Activated T-helper 9 cell treated with anti-CD3 and anti-CD28 coated beads, Interleukin-2, amount 50 U/mL, for 16 hours (primary cell): ENCODE results near the gene C7orf25.
"Not testable (repeated sequence)": the region's sequence is repeated elsewhere in the genome, so short reads cannot be mapped to it uniquely, and the experiment has no call there.

ENCODE experiments used
- DNase-seq: peaks from one replicate; pipeline ENCODE4 v3.0.0-alpha.2; 2020; ENCODE audit warnings: low read depth

Gene C7orf25

GRCh38 chr7:42929449-42929848, 17.6 kb upstream of the C7orf25 start:
- no peak for DNase-seq

- DNase-seq = no peak
Observed at GRCh38 chr7:42928754-42929153, 16.9 kb upstream of the C7orf25 start.

- no peak for DNase-seq
Observed at GRCh38 chr7:42926204-42926603, 14.3 kb upstream of the C7orf25 start.

GRCh38 chr7:42925630-42926029, 13.8 kb upstream of the C7orf25 start:
- DNase-seq = no peak

GRCh38 chr7:42924223-42924838, 12.5 kb upstream of the C7orf25 start:
- DNase-seq = no peak

GRCh38 chr7:42922017-42922753, 10.3 kb upstream of the C7orf25 start:
- no peak for DNase-seq

- DNase-seq = no peak
Observed at GRCh38 chr7:42915356-42915755, 3.5 kb upstream of the C7orf25 start.

- no peak for DNase-seq
Observed at GRCh38 chr7:42914421-42915045, 2.7 kb upstream of the C7orf25 start.

GRCh38 chr7:42914009-42914408, 2.1 kb upstream of the C7orf25 start:
- no peak for DNase-seq

GRCh38 chr7:42913591-42913990, 1.7 kb upstream of the C7orf25 start:
- no peak for DNase-seq

GRCh38 chr7:42910306-42910705, 1.6 kb downstream of the C7orf25 start:
- DNase-seq = no peak

- DNase-seq = no peak
Observed at GRCh38 chr7:42907316-42907715, 4.6 kb downstream of the C7orf25 start.

- no peak for DNase-seq
Observed at GRCh38 chr7:42906181-42906580, 5.7 kb downstream of the C7orf25 start.

- no peak for DNase-seq
Observed at GRCh38 chr7:42902331-42902730, 9.5 kb downstream of the C7orf25 start.

GRCh38 chr7:42900842-42901241, 11.0 kb downstream of the C7orf25 start:
- no peak for DNase-seq

- DNase-seq = no peak
Observed at GRCh38 chr7:42893346-42894240, 18.3 kb downstream of the C7orf25 start.

GRCh38 chr7:42886893-42887505, 24.9 kb downstream of the C7orf25 start:
- DNase-seq = no peak

- DNase-seq = no peak
Observed at GRCh38 chr7:42886129-42886528, 25.7 kb downstream of the C7orf25 start.

GRCh38 chr7:42885183-42885582, 26.7 kb downstream of the C7orf25 start:
- not testable (repeated sequence) for DNase-seq

GRCh38 chr7:42883950-42884349, 27.9 kb downstream of the C7orf25 start:
- no peak for DNase-seq

- DNase-seq = no peak
Observed at GRCh38 chr7:42880392-42880791, 31.5 kb downstream of the C7orf25 start.

GRCh38 chr7:42878303-42878702, 33.6 kb downstream of the C7orf25 start:
- DNase-seq = no peak
